Measurements from ENCODE around the gene NME3. TPM values are rescaled to one million over a fixed set of nuclear protein-coding genes. Genes with fewer than 3 reads are reported as not detected.

NME3 gene
- total RNA-seq, 1 experiment from 2014 or later, result 76.9 TPM

DNA sequence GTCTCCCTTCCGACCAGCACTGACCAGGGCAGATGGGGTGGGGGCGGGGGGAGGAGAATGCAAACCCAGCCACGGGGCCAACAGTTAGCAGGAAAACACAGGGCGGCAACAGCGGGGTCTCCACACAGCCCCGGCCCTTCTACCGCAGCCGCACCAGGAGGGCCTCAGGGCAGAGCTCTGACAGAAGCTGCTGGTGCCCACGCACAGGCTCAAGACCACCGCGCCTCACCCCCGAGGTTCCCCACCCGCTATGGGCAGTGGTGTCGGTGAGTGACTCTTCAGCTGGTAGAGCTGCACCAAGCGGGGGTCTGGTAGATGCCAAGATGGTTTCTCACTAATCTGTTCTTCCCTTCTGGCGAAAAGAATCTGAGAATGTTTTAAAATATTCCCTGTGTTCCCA, 39.2 kb upstream of the NME3 start:
- H4K91ac ChIP-seq (ENCODE audit: insufficient read length, low read depth, low read length), result no peak overlapping the region
- H2BK12ac ChIP-seq (ENCODE audit: insufficient read length, low read depth, low read length), result no peak overlapping the region
- no peak overlapping the region for H3K4me3 Mint-ChIP-seq
- H3K79me1 ChIP-seq (ENCODE audit: insufficient read depth, low read depth, low read length, poor library complexity, severe bottlenecking), result no peaks in the 10 kb centered on the region
- no peak overlapping the region for H3K18ac ChIP-seq (ENCODE audit: insufficient read length, low read depth, low read length)
- H3K27ac ChIP-seq (ENCODE audit: insufficient read length, low read depth, low read length), result no peak overlapping the region
- no peak overlapping the region for H2BK5ac ChIP-seq (ENCODE audit: insufficient read length, low read length)
- no peak overlapping the region for H3K14ac ChIP-seq (ENCODE audit: insufficient read depth, low read length)
- H4K8ac ChIP-seq (replicated peaks; ENCODE audit: insufficient read length, low read depth, low read length), result no peak overlapping the region
- H2BK15ac ChIP-seq (ENCODE audit: low read depth, low read length), result no peak overlapping the region
- H2AK5ac ChIP-seq (ENCODE audit: insufficient read length, low read length), result no peak overlapping the region
- H3K9me3 Mint-ChIP-seq, result peaks cover 2 to 4% of the 10 kb centered on the region in 2 experiments; a peak in 2 of 5 replicates
- no peak overlapping the region for H2BK120ac ChIP-seq (ENCODE audit: low read depth, low read length, poor library complexity, severe bottlenecking)
- WGBS (ENCODE audit: extremely low coverage, insufficient read length, low lambda C conversion rate), result no CpG with 5 or more reads among the region's 16 CpGs
- peaks cover 18 to 43% (median 20%) of the 10 kb centered on the region in 3 experiments for H3K36me3 Mint-ChIP-seq (ENCODE audit: insufficient read depth in 1 of 3, low read depth in 3 of 3)
- DNase-seq, result no peak
- no peak overlapping the region for H2BK20ac ChIP-seq (ENCODE audit: low read depth, low read length, poor library complexity, severe bottlenecking)
- no peaks in the 10 kb centered on the region for H3K27me3 ChIP-seq (ENCODE audit: insufficient read depth, low read length)
- no peak overlapping the region for H3K56ac ChIP-seq (ENCODE audit: insufficient read length, low read depth, low read length)
- no peak overlapping the region for H4K5ac ChIP-seq (ENCODE audit: insufficient read length, low read depth, low read length)
- TF ChIP-seq, protein P1, sequence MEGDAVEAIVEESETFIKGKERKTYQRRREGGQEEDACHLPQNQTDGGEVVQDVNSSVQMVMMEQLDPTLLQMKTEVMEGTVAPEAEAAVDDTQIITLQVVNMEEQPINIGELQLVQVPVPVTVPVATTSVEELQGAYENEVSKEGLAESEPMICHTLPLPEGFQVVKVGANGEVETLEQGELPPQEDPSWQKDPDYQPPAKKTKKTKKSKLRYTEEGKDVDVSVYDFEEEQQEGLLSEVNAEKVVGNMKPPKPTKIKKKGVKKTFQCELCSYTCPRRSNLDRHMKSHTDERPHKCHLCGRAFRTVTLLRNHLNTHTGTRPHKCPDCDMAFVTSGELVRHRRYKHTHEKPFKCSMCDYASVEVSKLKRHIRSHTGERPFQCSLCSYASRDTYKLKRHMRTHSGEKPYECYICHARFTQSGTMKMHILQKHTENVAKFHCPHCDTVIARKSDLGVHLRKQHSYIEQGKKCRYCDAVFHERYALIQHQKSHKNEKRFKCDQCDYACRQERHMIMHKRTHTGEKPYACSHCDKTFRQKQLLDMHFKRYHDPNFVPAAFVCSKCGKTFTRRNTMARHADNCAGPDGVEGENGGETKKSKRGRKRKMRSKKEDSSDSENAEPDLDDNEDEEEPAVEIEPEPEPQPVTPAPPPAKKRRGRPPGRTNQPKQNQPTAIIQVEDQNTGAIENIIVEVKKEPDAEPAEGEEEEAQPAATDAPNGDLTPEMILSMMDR (conservative IDR thresholded peaks at IDR 0.05), result no peak
- no peaks in the 10 kb centered on the region for H3K79me2 ChIP-seq (ENCODE audit: insufficient read depth, low read length)
- no peak overlapping the region for H3K4ac ChIP-seq (ENCODE audit: low read depth, low read length)
- H3K4me2 ChIP-seq (ENCODE audit: insufficient read depth, insufficient read length, low read length), result no peak overlapping the region
- no peaks in the 10 kb centered on the region for H3K9me3 ChIP-seq (ENCODE audit: control insufficient read depth, low read depth, low read length)
- H3K23ac ChIP-seq (ENCODE audit: insufficient read length, low read depth, low read length), result no peak overlapping the region
- H3K27ac Mint-ChIP-seq, result no peak overlapping the region
- no peaks in the 10 kb centered on the region for H3K27me3 Mint-ChIP-seq (ENCODE audit: low read depth)
- H2AFZ ChIP-seq (ENCODE audit: low read length), result no peak overlapping the region
- H3K9ac ChIP-seq (ENCODE audit: extremely low read depth, insufficient read length, low read length), result no peak overlapping the region
- H3K4me1 Mint-ChIP-seq, result peaks cover 0 to 3% of the 10 kb centered on the region in 2 experiments; a peak in 2 of 4 replicates
- no peak overlapping the region for H3T11ph ChIP-seq (ENCODE audit: low read length)
- no peaks in the 10 kb centered on the region for H4K20me1 ChIP-seq (ENCODE audit: control insufficient read depth, insufficient read depth, insufficient read length)
- no peaks in the 10 kb centered on the region for H3K23me2 ChIP-seq (ENCODE audit: insufficient read length, low read depth, low read length, poor library complexity, severe bottlenecking)
- no peaks in the 10 kb centered on the region for H3K4me1 ChIP-seq (ENCODE audit: insufficient read depth, low read length)

All from H9 (cell line).